IPS-NIHi11 (cell line): ENCODE results near the gene ACOT4.
"Not testable (repeated sequence)": the region's sequence is repeated elsewhere in the genome, so short reads cannot be mapped to it uniquely, and the experiment has no call there.

Experiments
- DNase-seq: peaks from one replicate; pipeline ENCODE4 v3.0.0; 2012; ENCODE audit warnings: mixed read lengths, low spot score

Gene ACOT4, protein sequence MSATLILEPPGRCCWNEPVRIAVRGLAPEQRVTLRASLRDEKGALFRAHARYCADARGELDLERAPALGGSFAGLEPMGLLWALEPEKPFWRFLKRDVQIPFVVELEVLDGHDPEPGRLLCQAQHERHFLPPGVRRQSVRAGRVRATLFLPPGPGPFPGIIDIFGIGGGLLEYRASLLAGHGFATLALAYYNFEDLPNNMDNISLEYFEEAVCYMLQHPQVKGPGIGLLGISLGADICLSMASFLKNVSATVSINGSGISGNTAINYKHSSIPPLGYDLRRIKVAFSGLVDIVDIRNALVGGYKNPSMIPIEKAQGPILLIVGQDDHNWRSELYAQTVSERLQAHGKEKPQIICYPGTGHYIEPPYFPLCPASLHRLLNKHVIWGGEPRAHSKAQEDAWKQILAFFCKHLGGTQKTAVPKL

DNA sequence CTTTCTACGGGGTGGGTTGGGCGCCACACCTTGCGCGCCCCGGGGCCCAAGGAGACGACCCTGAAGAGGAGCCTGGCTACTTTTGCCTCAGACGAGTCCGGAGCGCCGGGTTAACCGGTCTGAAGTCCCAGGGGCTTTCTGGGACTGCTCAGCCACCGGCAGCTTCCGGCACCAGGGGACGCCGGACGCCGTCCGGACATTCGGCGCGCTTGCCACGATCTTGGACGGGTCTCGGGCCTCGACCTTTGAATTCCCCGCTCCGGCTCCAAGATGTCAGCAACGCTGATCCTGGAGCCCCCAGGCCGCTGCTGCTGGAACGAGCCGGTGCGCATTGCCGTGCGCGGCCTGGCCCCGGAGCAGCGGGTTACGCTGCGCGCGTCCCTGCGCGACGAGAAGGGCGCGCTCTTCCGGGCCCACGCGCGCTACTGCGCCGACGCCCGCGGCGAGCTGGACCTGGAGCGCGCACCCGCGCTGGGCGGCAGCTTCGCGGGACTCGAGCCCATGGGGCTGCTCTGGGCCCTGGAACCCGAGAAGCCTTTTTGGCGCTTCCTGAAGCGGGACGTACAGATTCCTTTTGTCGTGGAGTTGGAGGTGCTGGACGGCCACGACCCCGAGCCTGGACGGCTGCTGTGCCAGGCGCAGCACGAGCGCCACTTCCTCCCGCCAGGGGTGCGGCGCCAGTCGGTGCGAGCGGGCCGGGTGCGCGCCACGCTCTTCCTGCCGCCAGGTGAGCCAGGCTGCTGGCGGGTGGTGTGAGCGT is at the start of gene ACOT4:
TSS of gene ACOT4 (plus strand) at position 184 of the 760 bp plus-strand sequence. CDS start at position 271, 87 bp downstream.
- peak; percentile 74 for DNase-seq

DNA sequence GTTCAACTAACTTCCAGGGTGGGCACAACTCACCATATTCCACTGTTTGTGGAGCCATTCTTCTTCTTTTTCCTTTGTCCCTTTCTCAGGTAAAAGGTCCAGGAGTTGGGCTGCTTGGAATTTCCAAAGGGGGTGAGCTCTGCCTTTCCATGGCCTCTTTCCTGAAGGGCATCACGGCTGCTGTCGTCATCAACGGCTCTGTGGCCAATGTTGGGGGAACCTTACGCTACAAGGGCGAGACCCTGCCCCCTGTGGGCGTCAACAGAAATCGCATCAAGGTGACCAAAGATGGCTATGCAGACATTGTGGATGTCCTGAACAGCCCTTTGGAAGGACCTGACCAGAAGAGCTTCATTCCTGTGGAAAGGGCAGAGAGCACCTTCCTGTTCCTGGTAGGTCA is 48.7 kb upstream of the ACOT4 start:
- not testable (repeated sequence) for DNase-seq

DNA sequence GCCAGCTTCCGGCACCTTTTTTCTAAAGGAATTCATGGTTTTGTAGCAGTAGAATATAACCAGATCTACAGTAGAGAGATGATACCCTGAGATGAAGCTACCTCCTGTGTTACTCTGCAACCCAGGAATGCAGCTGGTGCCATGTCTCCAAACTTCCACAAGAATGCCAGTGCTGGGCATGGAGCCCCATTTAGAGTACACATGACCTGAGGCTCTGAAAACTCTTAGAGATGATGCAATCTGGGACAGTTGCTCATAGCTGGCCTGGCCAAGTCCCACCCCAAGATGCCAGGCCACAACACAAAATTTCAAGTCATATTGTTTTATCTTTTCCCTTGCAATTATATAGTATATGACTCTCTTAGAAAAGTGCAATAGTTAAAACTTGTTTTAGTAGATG is 46.3 kb upstream of the ACOT4 start:
- DNase-seq: not testable (repeated sequence)

- not testable (repeated sequence) for DNase-seq
These were observed 42.6 kb upstream of the ACOT4 start for GRCh38 chr14:73549097-73549496.

DNA sequence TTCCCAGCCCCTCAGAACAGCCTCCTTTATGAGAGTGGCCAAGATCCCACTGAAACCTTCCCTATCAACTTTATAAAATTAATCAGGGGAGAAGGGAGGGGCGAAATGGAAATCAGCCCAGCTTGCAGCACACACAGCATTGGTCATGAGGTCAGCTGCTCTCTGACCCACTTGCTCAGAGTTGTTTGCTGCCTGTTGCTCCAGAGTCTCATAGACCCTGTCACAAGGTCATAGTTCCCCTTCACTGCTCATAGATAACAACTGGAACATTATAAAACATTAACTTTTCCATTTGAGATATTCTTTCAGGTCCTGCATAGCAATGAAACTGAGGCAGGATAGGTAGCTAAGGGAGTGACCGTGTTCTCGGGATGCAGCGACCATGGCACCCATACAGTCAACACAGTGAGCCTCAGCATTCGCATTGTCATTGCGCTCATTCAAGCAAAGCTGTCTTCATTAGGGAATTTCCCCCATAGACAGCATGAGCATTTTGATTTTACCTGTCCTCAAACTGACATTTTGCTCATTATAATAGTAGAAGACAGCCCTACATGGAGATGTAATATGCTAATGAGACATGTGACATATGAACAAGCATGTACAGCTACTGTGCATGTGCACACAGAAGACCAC is 41.7 kb upstream of the ACOT4 start:
- DNase-seq: not testable (repeated sequence)

GRCh38 chr14:73553845-73554244 is 37.8 kb upstream of the ACOT4 start:
- no peak for DNase-seq

GRCh38 chr14:73557201-73557600 is 34.5 kb upstream of the ACOT4 start:
- not testable (repeated sequence) for DNase-seq

DNA sequence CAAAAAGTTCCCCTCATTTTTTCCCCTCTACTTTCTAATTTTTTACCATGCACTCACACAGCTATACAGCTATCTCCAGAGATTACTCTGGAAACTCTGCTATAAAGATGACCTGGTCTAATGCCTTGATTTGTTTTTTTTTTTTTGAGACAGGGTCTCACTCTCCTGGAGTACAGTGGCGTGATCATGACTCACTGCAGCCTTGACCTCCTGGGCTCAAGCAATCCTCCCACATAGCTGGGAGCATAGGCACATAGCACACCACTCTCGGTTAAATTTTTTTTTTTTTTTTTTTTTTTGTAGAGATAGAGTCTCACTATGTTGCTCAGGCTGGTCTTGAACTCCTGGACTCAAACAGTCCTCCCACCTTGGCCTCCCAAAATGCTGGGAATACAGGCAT is 33.4 kb upstream of the ACOT4 start:
- not testable (repeated sequence) for DNase-seq

GRCh38 chr14:73562256-73562655 is 29.4 kb upstream of the ACOT4 start:
- DNase-seq: not testable (repeated sequence)

- not testable (repeated sequence) for DNase-seq
These were observed 29.0 kb upstream of the ACOT4 start for GRCh38 chr14:73562696-73563095.

GRCh38 chr14:73566431-73566830 is 25.2 kb upstream of the ACOT4 start:
- DNase-seq: not testable (repeated sequence)

- not testable (repeated sequence) for DNase-seq
These were observed 24.7 kb upstream of the ACOT4 start for GRCh38 chr14:73566935-73567334.

- DNase-seq: no peak
These were observed 24.3 kb upstream of the ACOT4 start for GRCh38 chr14:73567358-73567757.

- no peak for DNase-seq
These were observed 23.5 kb upstream of the ACOT4 start for GRCh38 chr14:73567951-73568885.

DNA sequence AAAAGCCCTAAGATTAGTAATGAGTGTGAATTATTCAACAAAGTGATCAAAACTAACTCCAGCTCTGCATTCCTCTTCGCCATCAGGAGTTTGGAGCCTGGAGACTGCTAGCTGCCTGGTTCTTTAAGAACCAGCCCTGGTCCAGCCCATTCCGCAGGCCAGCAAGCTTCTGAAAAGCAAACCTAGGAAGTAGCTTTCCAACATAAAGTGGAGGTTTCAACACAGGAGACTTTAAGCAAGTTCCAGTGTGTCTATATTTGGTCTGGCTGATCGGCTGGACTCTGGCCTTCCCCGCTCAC is 22.8 kb upstream of the ACOT4 start:
- DNase-seq: not testable (repeated sequence)

DNA sequence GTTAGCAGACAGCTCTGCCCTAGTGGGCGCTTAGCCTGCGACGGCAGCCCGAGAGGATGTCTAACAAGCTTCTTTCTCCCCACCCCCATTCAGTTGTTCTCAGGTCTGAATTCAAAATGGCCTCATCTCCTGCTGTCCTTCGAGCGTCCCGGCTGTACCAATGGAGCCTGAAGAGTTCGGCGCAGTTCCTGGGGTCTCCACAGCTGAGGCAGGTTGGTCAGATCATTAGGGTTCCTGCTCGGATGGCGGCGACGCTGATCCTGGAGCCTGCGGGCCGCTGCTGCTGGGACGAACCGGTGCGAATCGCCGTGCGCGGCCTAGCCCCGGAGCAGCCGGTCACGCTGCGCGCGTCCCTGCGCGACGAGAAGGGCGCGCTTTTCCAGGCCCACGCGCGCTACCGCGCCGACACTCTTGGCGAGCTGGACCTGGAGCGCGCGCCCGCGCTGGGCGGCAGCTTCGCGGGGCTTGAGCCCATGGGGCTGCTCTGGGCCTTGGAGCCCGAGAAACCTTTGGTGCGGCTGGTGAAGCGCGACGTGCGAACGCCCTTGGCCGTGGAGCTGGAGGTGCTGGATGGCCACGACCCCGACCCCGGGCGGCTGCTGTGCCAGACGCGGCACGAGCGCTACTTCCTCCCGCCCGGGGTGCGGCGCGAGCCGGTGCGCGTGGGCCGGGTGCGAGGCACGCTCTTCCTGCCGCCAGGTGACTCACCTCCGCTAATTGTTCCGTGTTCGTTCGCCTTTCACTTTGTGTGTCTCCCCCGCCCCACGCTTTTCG is 22.3 kb upstream of the ACOT4 start, which contains the start of gene ACOT2:
TSS of gene ACOT2 (plus strand) at position 29 of the 774 bp plus-strand sequence. CDS start at position 57, 28 bp downstream.
- DNase-seq: peak; percentile 69

DNA sequence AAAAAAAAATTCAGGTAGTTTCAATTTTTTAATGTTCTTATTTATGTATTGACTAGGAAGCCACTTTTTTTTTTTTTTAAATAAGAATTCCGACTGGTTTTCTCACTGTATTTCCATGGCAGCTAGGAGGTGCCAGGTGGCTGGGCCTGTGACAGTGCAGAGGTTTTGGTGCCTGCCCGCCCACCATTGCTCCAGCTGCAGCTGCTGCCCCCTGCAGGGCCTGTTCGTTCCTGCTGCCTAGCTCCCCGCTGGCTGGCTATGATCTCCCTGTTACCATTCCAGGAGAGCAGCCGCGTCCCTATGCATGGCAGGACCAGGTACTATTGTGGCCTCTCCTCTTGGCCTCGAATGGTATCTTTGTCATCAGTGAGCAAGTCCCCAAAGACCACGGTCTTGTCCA is 20.8 kb upstream of the ACOT4 start:
- peak; percentile 68 for DNase-seq

- DNase-seq: not testable (repeated sequence)
These were observed 18.6 kb upstream of the ACOT4 start for GRCh38 chr14:73573034-73573433.

DNA sequence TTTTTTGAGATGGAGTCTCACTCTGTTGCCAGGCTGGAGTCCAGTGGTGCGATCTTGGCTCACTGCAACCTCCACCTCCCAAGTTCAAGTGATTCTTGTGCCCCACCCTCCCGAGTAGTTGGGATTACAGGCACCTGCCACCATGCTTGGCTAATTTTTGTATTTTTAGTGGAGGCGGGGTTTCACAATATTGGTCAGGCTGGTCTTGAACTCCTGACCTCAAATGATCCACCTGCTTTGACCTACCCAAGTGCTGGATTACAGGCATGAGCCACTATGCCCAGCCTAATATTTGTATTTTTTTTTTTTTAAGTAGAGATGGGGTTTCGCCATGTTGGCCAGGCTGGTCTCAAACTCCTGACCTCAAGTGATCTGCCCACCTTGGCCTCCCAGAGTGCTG is 17.9 kb upstream of the ACOT4 start:
- not testable (repeated sequence) for DNase-seq

DNA sequence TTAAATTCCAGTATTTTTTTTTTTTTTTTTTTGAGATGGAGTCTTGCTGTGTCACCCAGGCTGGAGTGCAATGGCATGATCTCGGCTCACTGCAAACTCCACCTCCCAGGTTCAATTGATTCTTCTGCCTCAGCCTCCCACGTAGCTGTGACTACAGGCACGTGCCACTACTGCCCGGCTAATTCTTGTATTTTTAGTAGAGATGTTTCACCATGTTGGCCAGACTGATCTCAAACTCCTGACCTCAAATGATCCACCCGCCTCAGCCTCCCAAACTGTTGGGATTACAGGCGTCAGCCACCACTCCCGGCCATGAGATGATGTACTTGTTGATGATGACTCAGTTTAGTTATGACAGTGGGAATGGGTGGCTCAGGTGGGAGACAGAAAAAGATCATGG is 17.4 kb upstream of the ACOT4 start:
- DNase-seq: not testable (repeated sequence)

DNA sequence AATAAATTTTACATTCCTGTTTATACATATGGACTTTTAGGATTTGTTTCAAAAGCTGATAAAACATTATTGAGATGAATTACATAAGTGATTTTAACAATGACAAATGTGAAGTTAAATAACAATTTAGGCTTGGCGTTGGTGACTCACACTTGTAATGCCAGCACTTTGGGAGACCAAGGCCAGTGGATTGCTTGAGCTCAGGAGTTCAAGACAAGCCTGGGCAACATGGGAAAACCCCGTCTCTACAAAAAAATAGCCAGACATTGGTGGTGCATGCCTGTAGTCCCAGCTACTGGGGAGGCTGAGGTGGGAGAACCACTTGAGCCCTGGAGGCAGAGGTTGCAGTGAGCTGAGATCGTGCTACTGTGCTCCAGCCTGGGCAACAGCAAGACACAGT is 15.3 kb upstream of the ACOT4 start:
- no peak for DNase-seq
